ENCODE measurements around the gene WSCD1.

The WSCD1 gene

GRCh38 chr17:6109536-6109935 is 39.4 kb downstream of the WSCD1 start:
- no peak for DNase-seq (ENCODE audit: low read depth)
- TF ChIP-seq CTCF (conservative IDR thresholded peaks at IDR 0.05; ENCODE audit: low read depth, low read length), result no peak
- no peak overlapping the region for H3K4me3 ChIP-seq (ENCODE audit: low read depth, low read length)

GRCh38 chr17:6110088-6110487 is 39.9 kb downstream of the WSCD1 start:
- DNase-seq (ENCODE audit: low read depth), result no peak
- TF ChIP-seq CTCF (conservative IDR thresholded peaks at IDR 0.05; ENCODE audit: low read depth, low read length), result no peak
- H3K4me3 ChIP-seq (ENCODE audit: low read depth, low read length), result no peak overlapping the region

- TF ChIP-seq CTCF (conservative IDR thresholded peaks at IDR 0.05; ENCODE audit: low read depth, low read length), result no peak
- no peak for DNase-seq (ENCODE audit: low read depth)
- H3K4me3 ChIP-seq (ENCODE audit: low read depth, low read length), result no peak overlapping the region
These were observed 40.4 kb downstream of the WSCD1 start for GRCh38 chr17:6110592-6110991.

- TF ChIP-seq CTCF (conservative IDR thresholded peaks at IDR 0.05; ENCODE audit: low read depth, low read length), result no peak
- no peak for DNase-seq (ENCODE audit: low read depth)
- H3K4me3 ChIP-seq (ENCODE audit: low read depth, low read length), result no peak overlapping the region
These were observed 50.2 kb downstream of the WSCD1 start for GRCh38 chr17:6120351-6120750.

GRCh38 chr17:6124856-6125255 is 54.7 kb downstream of the WSCD1 start:
- no peak for DNase-seq (ENCODE audit: low read depth)
- TF ChIP-seq CTCF (conservative IDR thresholded peaks at IDR 0.05; ENCODE audit: low read depth, low read length), result no peak
- H3K4me3 ChIP-seq (ENCODE audit: low read depth, low read length), result no peak overlapping the region

GRCh38 chr17:6126768-6127167 is 56.6 kb downstream of the WSCD1 start:
- no peak for DNase-seq (ENCODE audit: low read depth)
- TF ChIP-seq CTCF (conservative IDR thresholded peaks at IDR 0.05; ENCODE audit: low read depth, low read length), result no peak
- H3K4me3 ChIP-seq (ENCODE audit: low read depth, low read length), result no peak overlapping the region

- no peak for TF ChIP-seq CTCF (conservative IDR thresholded peaks at IDR 0.05; ENCODE audit: low read depth, low read length)
- H3K4me3 ChIP-seq (ENCODE audit: low read depth, low read length), result no peak overlapping the region
- DNase-seq (ENCODE audit: low read depth), result no peak
These were observed 64.5 kb downstream of the WSCD1 start for GRCh38 chr17:6134721-6135120.
